SK-N-SH treated with all-trans-retinoic acid at 6 μM for 48 hours (cell line): ENCODE measurements around the gene OGFOD3.
"Not testable (repeated sequence)": the region's sequence is repeated elsewhere in the genome, so short reads cannot be mapped to it uniquely, and the experiment has no call there.

Experiments used
- ATAC-seq: fragments of 200-7000 bp; cut with Tn5 transposase; 3 replicates; pipeline ENCODE4 v1.9.1; 2020; ENCODE audit warnings: mild to moderate bottlenecking, moderate library complexity
- ARNTL ChIP-seq: fragments of 450-650 bp; formaldehyde crosslinking; IDR thresholded peaks from 2 replicates; pipeline ENCODE4 v1.5.0; 2020; ENCODE audit warnings: low read depth, mild to moderate bottlenecking, moderate library complexity, borderline replicate concordance
- CREB5 ChIP-seq: fragments of 250-450 bp; sonication (Bioruptor Pico); IDR thresholded peaks from 2 replicates; pipeline ENCODE4 v1.5.1; 2020; ENCODE audit warnings: low read depth, mild to moderate bottlenecking, moderate library complexity
- CSDC2 ChIP-seq: fragments of 250-450 bp; sonication (Bioruptor Pico); IDR thresholded peaks from 2 replicates; pipeline ENCODE4 v1.5.0; 2020; ENCODE audit warnings: mild to moderate bottlenecking, moderate library complexity
- CSRNP3 ChIP-seq: fragments of 250-450 bp; sonication (Bioruptor Pico); IDR thresholded peaks from 2 replicates; pipeline ENCODE4 v1.5.1; 2021; ENCODE audit warnings: mild to moderate bottlenecking, moderate library complexity
- GLIS3 ChIP-seq: fragments of 250-450 bp; sonication (Bioruptor Pico); IDR thresholded peaks from 2 replicates; pipeline ENCODE4 v1.5.0; 2020; ENCODE audit warnings: mild to moderate bottlenecking, moderate library complexity
- OSR1 ChIP-seq: fragments of 250-450 bp; sonication (Bioruptor Pico); IDR thresholded peaks from 2 replicates; pipeline ENCODE4 v1.8.0; 2022; ENCODE audit warnings: moderate library complexity, mild to moderate bottlenecking, inconsistent platforms
- PATZ1 ChIP-seq: fragments of 250-450 bp; sonication (Bioruptor Pico); IDR thresholded peaks from 2 replicates; pipeline ENCODE4 v1.8.0; 2020; ENCODE audit warnings: mild to moderate bottlenecking, moderate library complexity, borderline replicate concordance
- PPARA ChIP-seq: fragments of 250-450 bp; sonication (Bioruptor Pico); IDR thresholded peaks from 2 replicates; pipeline ENCODE4 v1.5.0; 2020; ENCODE audit warnings: mild to moderate bottlenecking, borderline replicate concordance
- RARB ChIP-seq: fragments of 250-450 bp; sonication (Bioruptor Pico); IDR thresholded peaks from 2 replicates; pipeline ENCODE4 v1.8.0; 2021; ENCODE audit warnings: mild to moderate bottlenecking, moderate library complexity
- SNAI2 ChIP-seq: fragments of 250-450 bp; sonication (Bioruptor Pico); IDR thresholded peaks from 2 replicates; pipeline ENCODE4 v1.5.0; 2020; ENCODE audit warnings: mild to moderate bottlenecking, moderate library complexity
- TCF4 ChIP-seq: fragments of 250-450 bp; sonication (Bioruptor Pico); IDR thresholded peaks from 2 replicates; pipeline ENCODE4 v1.8.0; 2021; ENCODE audit warnings: mild to moderate bottlenecking, moderate library complexity, borderline replicate concordance
- TOX ChIP-seq: fragments of 250-450 bp; sonication (Bioruptor Pico); IDR thresholded peaks from 2 replicates; pipeline ENCODE4 v1.8.0; 2021; ENCODE audit warnings: mild to moderate bottlenecking, moderate library complexity, borderline replicate concordance
- TSHZ2 ChIP-seq: fragments of 250-450 bp; sonication (Bioruptor Pico); IDR thresholded peaks from 2 replicates; pipeline ENCODE4 v1.5.0; 2020; ENCODE audit warnings: mild to moderate bottlenecking, moderate library complexity
- ZC3H10 ChIP-seq: fragments of 250-450 bp; sonication (Bioruptor Pico); IDR thresholded peaks from 2 replicates; pipeline ENCODE4 v1.5.1; 2021; ENCODE audit warnings: mild to moderate bottlenecking, moderate library complexity
- ZFP30 ChIP-seq: fragments of 450-650 bp; formaldehyde crosslinking; IDR thresholded peaks from 2 replicates; pipeline ENCODE4 v1.5.0; 2022; ENCODE audit warnings: mild to moderate bottlenecking, moderate library complexity
- ZNF565 ChIP-seq: fragments of 450-650 bp; formaldehyde crosslinking; conservative IDR thresholded peaks from 2 replicates; pipeline ENCODE4 v1.5.0; 2020; ENCODE audit warnings: low read depth, mild to moderate bottlenecking, moderate library complexity
- ZNF8 ChIP-seq: fragments of 450-650 bp; formaldehyde crosslinking; IDR thresholded peaks from 2 replicates; pipeline ENCODE4 v1.5.0; 2020; ENCODE audit warnings: mild to moderate bottlenecking, moderate library complexity

OGFOD3 gene

GRCh38 chr17:82348434-82348833, 70.0 kb downstream of the OGFOD3 start:
- TF ChIP-seq SNAI2 (no peak), TCF4 (no peak)
- TF ChIP-seq, all 23 proteins: peak for 0
- no peak for ATAC-seq

GRCh38 chr17:82347994-82348393, 70.4 kb downstream of the OGFOD3 start:
- ATAC-seq, result not testable (repeated sequence)

- TF ChIP-seq GLIS3 (CRISPR knock-in tag) (no peak), CREB5 (no peak), SNAI2 (no peak)
These were observed 71.8 kb downstream of the OGFOD3 start for GRCh38 chr17:82346342-82347300.

GRCh38 chr17:82345151-82345976, 73.0 kb downstream of the OGFOD3 start:
- TF ChIP-seq SNAI2 (no peak), OSR1 (no peak), CSRNP3 (CRISPR knock-in tag) (no peak), ZFP30 (CRISPR knock-in tag) (no peak), CSDC2 (CRISPR knock-in tag) (no peak), TOX (CRISPR knock-in tag) (no peak), RARB (no peak), PPARA (no peak), ZC3H10 (CRISPR knock-in tag) (no peak), GLIS3 (CRISPR knock-in tag) (no peak), ZNF8 (no peak), ZNF565 (no peak)
- TF ChIP-seq, all 23 proteins: peak for 0
- ATAC-seq, result no peak

More at GRCh38 chr17:82346342-82347300, 71.8 kb downstream of the OGFOD3 start:
- ATAC-seq, result no peak

GRCh38 chr17:82344175-82344907, 74.0 kb downstream of the OGFOD3 start:
- TF ChIP-seq SNAI2 (no peak), CSRNP3 (CRISPR knock-in tag) (no peak), ZC3H10 (CRISPR knock-in tag) (no peak), GLIS3 (CRISPR knock-in tag) (no peak), ZFP30 (CRISPR knock-in tag) (no peak), PPARA (no peak), ARNTL (no peak), TCF4 (no peak), TSHZ2 (no peak), PATZ1 (CRISPR knock-in tag) (no peak)
- no peak for ATAC-seq
